ENCODE data around the gene FAM111B. TPM values are rescaled to one million over a fixed set of nuclear protein-coding genes. Genes with fewer than 3 reads are reported as not detected.

FAM111B gene
- total RNA-seq, 1 donor from 2014 or later = 3.2 TPM

DNA sequence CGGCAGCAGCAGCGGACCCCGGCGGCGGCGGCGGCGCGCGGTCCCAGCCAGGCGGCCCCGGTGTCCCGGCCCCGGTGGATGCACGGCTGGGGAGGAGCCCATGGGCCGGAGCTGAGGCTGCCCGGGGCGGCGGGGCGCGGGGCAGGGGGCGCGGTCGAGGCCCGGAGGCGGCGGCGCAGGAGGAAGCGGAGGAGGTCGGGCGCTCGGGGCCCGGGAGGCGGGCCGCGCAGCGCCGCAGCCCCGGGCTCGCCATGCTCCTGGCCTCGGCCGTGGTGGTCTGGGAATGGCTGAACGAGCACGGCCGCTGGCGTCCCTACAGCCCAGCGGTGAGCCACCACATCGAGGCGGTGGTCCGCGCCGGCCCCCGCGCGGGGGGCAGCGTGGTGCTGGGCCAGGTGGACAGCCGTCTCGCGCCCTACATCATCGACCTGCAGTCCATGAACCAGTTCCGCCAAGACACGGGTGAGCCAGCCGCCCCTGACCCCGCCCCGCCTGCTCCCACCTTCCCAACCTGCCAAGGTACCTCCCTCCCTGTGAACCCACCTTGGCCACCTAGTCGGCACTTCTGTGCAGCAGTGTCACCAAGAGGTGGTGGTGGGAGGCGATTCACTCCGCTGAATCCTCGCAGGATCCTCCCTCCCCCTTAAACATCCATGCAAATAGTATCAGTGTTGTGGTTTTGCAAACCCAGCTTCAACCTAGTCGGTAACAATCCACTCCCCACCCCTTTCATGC lies 65.5 kb downstream of the FAM111B start:
- TF ChIP-seq, protein P1, sequence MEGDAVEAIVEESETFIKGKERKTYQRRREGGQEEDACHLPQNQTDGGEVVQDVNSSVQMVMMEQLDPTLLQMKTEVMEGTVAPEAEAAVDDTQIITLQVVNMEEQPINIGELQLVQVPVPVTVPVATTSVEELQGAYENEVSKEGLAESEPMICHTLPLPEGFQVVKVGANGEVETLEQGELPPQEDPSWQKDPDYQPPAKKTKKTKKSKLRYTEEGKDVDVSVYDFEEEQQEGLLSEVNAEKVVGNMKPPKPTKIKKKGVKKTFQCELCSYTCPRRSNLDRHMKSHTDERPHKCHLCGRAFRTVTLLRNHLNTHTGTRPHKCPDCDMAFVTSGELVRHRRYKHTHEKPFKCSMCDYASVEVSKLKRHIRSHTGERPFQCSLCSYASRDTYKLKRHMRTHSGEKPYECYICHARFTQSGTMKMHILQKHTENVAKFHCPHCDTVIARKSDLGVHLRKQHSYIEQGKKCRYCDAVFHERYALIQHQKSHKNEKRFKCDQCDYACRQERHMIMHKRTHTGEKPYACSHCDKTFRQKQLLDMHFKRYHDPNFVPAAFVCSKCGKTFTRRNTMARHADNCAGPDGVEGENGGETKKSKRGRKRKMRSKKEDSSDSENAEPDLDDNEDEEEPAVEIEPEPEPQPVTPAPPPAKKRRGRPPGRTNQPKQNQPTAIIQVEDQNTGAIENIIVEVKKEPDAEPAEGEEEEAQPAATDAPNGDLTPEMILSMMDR (IDR thresholded peaks at IDR 0.05; ENCODE audit: insufficient read depth, low read length, poor library complexity, severe bottlenecking) = no peak
- no peaks in the 10 kb centered on the region for H3K27me3 ChIP-seq (ENCODE audit: control insufficient read depth, insufficient read depth, low read length)
- H3K4me3 ChIP-seq (ENCODE audit: low read depth, low read length) = peak overlapping the region; percentile 48
- no peaks in the 10 kb centered on the region for H3K36me3 ChIP-seq (ENCODE audit: control insufficient read depth, insufficient read depth, low read length)
- no peak for DNase-seq (ENCODE audit: low read depth)

DNA sequence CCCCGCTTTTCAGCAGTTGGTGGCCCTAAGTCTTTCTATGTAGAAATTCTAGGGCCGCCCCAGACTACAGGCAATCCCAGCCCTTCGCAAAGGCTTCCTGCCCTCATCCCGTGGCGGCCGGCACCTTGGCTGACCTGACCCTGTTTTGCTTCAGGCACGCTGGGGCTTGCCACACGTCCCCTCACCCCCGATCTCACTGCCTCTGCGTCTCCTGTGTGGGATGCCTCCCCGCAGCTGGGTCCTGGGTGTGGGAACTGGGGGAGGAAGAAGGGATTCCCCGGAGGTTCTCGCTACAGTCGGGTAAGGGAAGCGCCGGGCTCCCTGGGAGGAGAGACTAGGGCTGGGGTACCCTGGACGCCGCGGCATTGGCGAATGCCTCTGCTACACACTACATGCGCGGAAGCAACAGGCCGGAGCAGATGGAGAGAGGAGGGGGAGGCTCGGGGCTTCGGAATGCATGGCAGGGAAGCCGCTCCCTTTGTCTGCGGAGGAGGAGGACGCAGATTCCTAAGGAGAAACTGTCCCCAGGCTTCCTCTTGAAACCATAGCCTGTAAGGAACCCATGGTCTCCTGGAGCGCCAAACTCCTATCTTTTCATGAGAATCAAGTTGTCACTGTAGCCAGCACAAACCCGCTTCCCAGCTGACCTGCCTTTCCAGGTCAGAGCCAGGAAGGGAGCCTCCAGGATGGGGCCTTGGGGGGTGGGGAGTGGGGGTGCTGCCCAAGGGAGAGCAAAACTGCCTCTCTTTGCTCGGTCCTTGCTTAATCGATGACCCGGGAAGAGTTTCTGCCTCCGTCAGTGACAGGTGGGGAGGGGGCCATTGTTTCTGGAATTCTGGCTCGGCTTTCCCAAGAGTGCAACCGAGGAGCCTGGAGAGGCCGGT lies 66.3 kb downstream of the FAM111B start:
- H3K36me3 ChIP-seq (ENCODE audit: control insufficient read depth, insufficient read depth, low read length) = no peaks in the 10 kb centered on the region
- DNase-seq (ENCODE audit: low read depth) = no peak
- H3K4me3 ChIP-seq (ENCODE audit: low read depth, low read length) = peak overlapping the region; percentile 48
- TF ChIP-seq, protein P1 (IDR thresholded peaks at IDR 0.05; ENCODE audit: insufficient read depth, low read length, poor library complexity, severe bottlenecking) = no peak
- no peaks in the 10 kb centered on the region for H3K27me3 ChIP-seq (ENCODE audit: control insufficient read depth, insufficient read depth, low read length)

DNA sequence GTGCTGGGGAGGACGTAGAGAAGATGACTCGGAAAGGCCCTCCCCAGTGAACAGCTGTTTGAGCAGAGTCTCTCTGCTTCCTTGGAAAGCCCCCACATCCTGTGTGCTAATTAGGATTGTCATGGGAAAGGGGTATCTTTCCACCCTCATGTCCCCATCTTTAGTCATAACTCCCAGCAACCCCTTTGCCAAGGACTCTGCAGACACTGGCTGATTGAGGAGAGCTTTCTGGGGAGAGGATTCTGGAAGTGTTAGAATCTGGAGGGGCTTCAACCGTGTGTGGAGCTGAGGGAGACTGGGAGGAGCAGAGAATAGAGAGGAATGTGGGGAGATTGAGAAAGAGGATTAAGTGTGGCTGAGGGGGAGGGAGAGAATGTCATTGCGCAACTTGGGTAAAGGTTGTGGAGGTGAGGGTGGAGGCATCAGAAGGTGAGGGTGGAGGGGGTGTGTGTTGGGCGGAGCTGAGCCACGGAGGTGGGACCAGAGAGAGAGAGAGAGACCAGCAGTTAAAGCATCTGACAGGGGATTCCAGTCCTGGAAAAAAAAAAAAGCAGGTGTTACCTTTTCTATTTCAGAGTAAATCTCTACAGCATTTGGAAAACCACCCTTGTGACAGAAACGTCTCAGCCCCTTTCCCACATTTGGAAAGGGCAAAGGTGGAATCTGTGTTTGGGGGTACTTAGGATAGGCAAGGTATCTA lies 67.1 kb downstream of the FAM111B start:
- TF ChIP-seq, protein P1 (IDR thresholded peaks at IDR 0.05; ENCODE audit: insufficient read depth, low read length, poor library complexity, severe bottlenecking) = no peak
- no peaks in the 10 kb centered on the region for H3K27me3 ChIP-seq (ENCODE audit: control insufficient read depth, insufficient read depth, low read length)
- H3K36me3 ChIP-seq (ENCODE audit: control insufficient read depth, insufficient read depth, low read length) = no peaks in the 10 kb centered on the region
- H3K4me3 ChIP-seq (ENCODE audit: low read depth, low read length) = peak overlapping the region; percentile 48
- DNase-seq (ENCODE audit: low read depth) = no peak

DNA sequence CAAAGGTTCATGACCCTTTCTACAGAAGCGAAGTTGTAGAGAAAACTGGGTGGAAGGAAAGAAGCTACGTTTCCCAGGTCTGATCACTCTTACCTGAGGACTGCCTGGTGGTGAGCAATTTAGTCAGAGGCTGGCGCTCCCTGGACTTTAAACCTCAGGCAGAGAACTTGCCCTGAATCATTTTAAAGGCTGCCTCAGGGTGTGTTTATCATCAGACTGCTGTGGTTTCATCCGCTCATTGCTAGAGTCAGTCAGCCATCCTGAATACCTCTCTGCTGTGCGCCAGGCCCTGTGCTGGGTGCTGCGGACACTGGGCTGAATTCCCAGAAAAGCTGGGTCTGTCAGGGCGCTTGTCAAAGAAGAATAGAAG lies 67.6 kb downstream of the FAM111B start:
- H3K4me3 ChIP-seq (ENCODE audit: low read depth, low read length) = no peak overlapping the region
- peak; percentile 57 for DNase-seq (ENCODE audit: low read depth)

DNA sequence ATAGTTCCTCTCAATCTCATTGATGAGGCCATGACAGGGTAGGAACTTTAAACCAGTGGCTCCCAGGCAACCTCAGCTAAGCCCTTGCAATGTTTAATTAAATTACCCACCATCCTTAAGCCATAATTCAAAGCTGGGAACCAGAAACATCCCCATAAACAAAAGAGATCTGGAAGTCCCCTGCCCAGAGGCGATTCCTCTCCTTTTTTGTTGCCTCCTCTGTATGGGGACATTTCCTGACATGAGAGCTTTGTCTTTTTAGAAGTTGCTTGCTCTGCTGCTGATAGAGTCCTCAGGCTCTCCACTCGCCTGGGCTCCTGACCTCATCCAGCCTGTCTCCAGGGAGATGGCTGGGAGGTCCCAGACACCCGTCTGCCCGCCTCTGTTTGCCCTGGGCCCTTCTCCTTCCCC lies 68.1 kb downstream of the FAM111B start:
- Histone ChIP-seq H3K27me3 (ENCODE audit: control insufficient read depth, insufficient read depth, low read length) (no peaks in the 10 kb centered on the region), H3K4me3 (ENCODE audit: low read depth, low read length) (no peak overlapping the region), H3K36me3 (ENCODE audit: control insufficient read depth, insufficient read depth, low read length) (no peaks in the 10 kb centered on the region)
- DNase-seq (ENCODE audit: low read depth) = no peak
- TF ChIP-seq, protein P1 (IDR thresholded peaks at IDR 0.05; ENCODE audit: insufficient read depth, low read length, poor library complexity, severe bottlenecking) = no peak

More for the DNA sequence above, 67.6 kb downstream of the FAM111B start:
- Histone ChIP-seq H3K36me3 (ENCODE audit: control insufficient read depth, insufficient read depth, low read length) (no peaks in the 10 kb centered on the region), H3K27me3 (ENCODE audit: control insufficient read depth, insufficient read depth, low read length) (no peaks in the 10 kb centered on the region)
- TF ChIP-seq, protein P1 (IDR thresholded peaks at IDR 0.05; ENCODE audit: insufficient read depth, low read length, poor library complexity, severe bottlenecking) = no peak

Data from kidney epithelial cell (primary cell).